Islet precursor cell (in vitro differentiated cells): ENCODE results near the gene RUSC1.
"Not testable (repeated sequence)": the region's sequence is repeated elsewhere in the genome, so short reads cannot be mapped to it uniquely, and the experiment has no call there.

Source experiments
- DNase-seq: peaks from one replicate; pipeline ENCODE4 v3.0.0-alpha.2; 2018

RUSC1 gene

DNA sequence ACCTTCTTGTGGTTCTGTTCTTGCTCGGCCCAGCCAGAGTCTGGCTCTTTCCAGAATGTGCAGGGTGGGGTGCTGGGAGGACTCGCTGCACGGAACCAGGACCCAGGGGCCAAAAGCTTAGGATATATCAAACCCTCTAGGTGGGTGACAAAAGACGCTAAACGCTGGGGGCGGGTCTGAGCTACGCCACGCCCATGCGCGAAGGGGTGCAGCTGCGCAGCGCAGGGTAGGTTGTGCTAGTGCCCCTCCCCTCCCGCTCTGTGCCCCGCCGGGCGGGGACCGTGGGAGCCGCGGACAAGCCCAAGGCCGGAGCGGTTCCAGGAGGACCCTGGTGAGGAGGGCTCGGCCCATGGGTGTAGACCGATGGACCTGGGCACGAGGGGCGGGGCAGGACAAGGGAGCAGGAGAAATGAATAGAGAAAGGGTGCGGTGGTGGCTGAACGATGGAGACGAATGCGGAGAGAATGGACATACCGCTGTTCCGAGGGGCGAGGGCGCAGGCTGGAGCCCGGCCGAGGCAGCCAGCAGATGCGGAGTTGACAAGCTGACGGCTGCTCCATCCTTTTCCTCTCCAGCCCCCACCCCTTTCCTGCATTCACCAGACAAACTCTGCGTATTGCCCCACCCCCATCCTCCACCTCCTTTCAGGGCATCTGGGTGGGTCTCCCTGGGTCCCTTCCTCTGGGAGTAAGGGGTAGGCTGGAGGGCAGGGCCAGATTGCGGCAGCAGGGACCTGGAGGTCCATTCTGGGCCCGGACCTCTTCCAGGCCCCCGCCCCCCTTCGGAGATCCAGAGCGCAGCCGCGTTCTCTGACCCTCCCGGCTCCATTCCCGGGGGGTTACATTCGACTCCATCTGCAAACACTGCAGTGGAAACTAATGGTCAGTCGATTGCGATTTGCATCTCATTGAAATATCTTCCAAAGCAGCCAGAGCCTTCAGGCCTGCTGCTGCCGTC, at the start of gene RUSC1:
RUSC1 (plus strand) TSS at position 234 of the 957 bp plus-strand sequence. CDS start 880 bp downstream, outside the sequence.
- peak; percentile 77 for DNase-seq

GRCh38 chr1:155272466-155273342, 48.0 kb upstream of the RUSC1 start:
- no peak for DNase-seq

DNA sequence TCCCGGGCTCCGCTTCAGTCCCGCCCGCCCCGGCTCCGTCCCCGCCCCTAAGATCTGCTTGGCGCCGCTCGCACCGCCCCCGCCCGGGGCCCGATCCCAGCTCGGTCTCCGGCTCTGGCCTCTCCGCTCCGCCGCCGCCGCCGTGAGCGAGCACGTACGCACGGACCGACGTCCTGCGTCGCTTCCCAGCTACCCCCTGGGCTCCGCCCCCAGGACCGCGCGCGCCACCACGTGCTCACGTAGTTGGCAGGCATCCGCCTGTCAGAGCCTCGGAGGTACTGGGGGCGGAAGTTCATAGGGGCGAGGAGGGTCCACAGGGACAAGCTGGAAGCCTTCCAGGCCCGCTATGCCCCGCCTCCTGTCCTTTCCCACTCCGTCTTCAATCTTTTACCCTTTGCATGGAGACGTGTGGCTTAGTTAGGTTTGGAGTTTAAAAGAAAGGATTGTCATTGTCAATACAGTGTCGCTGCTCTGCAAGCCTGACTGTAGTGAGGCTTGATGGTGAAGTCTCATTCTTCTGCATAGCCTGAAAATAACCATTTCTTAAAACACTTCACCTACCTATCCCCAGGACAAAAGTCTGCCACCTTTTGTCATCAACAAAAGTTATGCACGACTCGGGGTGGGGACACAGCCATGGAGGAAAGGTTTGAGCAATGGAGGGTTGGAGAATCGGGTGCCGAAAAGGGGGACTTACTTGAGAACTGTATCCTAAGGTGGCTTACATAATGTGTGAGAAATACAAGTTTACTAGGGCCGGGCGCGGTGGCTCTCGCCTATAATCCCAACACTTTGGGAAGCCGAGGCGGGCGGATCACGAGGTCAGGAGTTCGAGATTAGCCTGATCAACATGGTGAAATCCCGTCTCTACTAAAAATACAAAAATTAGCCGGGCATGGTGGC, 47.1 kb upstream of the RUSC1 start, which contains the start of gene CLK2:
CLK2 (minus strand) TSS at position 162 of the 903 bp plus-strand sequence. CDS start 2,527 bp downstream, outside the sequence.
- peak; percentile 99 for DNase-seq

GRCh38 chr1:155277070-155277901, 43.4 kb upstream of the RUSC1 start, which contains the start of gene HCN3:
TSS of gene HCN3 (plus strand) at chr1:155277463. CDS start at chr1:155277591, 128 bp downstream.
- peak; percentile 98 for DNase-seq

DNA sequence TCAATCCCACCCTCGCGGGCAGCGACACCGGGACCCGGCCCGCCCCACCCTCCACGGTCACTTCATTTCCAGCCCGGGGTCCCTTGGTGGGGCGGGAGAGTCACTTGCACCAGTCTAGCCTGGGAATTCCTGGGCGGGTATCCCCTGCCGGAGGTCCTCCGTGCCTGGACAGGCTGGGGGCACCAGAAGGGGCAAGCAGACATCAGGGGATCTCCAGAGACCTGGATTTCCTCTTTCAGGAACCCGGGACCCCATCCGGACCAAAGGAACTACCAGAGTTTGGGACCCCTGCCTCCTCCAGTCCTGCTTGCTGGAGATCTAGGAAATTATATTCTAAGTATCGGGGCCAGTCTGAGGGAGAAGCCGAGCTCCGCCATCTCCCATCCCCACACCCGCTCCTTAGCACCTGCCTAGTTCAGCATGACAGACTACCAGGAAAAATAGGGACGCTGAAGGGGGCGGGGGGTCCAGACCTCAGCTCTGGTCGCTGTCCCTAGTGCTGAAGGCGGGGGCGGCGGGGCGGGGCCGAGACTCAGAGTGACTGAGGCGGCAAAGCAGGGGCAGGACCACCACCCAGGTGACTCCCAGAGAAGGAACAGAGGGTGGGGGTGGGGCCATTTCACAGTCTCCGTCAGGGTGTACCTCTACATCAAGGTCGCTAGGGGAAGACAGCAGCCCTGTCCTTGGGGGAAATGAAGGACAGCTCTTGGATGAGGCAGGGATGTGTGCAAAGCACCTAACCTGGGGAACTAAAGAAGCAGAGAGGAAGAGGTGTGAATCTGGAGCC, 42.6 kb upstream of the RUSC1 start:
- DNase-seq: peak; percentile 96

- no peak for DNase-seq
Measured at GRCh38 chr1:155278689-155279160, 42.0 kb upstream of the RUSC1 start.

DNA sequence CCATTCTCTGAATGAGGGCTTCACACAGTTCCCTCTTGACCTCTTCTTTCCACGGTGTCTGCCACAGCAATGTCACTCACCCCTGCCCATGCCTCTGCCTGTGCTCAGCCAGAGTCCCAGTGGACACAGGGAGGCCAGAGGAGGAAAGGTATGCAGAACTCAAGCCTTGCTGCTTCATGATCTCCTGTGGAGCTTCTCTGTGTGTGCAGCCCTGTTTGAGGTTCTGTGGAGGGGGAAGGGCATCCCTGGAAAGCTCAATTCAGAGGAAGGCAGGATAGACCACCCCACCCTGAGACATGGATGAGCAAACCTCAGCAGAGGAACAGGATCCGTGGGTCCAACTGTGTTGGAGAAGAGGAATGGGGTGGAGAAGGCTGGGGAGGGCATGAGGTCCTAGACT, 41.4 kb upstream of the RUSC1 start:
- no peak for DNase-seq

DNA sequence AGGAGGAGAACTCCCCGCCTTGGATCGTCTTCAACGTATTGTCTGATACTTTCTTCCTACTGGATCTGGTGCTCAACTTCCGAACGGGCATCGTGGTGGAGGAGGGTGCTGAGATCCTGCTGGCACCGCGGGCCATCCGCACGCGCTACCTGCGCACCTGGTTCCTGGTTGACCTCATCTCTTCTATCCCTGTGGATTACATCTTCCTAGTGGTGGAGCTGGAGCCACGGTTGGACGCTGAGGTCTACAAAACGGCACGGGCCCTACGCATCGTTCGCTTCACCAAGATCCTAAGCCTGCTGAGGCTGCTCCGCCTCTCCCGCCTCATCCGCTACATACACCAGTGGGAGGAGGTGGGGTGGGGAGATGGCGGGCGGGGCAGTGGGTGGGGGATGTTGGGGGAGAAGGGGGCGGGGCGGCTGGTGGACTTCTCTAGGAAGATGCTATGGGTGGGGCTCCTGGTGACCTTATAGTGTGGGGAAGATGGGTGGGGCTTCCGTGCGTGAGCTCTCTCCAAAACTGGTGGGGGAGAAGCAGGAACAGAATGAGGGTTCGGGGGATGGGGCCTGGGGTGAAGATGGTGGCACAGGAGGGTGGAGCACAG, 38.1 kb upstream of the RUSC1 start:
- DNase-seq: no peak

DNA sequence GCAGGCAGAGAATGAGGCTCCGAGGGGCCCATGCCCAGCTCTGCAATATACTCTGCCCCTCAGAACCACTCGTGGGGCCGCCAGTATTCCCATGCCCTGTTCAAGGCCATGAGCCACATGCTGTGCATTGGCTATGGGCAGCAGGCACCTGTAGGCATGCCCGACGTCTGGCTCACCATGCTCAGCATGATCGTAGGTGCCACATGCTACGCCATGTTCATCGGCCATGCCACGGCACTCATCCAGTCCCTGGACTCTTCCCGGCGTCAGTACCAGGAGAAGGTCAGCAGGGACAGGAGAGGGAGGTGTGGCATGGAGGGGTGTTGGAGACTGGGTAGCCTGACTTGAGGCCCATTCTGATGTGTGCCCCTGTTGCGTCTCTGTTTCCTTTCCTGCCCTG, 36.2 kb upstream of the RUSC1 start:
- DNase-seq: no peak

DNA sequence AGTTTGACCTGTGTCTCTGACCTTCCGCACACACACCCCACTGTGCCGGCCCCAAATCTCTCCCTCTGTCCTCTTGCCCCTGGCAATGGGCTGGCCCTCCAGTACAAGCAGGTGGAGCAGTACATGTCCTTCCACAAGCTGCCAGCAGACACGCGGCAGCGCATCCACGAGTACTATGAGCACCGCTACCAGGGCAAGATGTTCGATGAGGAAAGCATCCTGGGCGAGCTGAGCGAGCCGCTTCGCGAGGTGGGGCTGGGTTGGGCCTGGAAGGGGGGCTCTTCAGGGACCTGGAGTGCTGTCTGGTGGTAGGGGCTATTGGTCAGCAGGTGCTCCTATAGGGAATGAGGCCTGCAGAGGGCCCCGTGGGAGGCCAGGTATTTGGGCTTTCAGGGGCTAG, 35.6 kb upstream of the RUSC1 start:
- DNase-seq: no peak

DNA sequence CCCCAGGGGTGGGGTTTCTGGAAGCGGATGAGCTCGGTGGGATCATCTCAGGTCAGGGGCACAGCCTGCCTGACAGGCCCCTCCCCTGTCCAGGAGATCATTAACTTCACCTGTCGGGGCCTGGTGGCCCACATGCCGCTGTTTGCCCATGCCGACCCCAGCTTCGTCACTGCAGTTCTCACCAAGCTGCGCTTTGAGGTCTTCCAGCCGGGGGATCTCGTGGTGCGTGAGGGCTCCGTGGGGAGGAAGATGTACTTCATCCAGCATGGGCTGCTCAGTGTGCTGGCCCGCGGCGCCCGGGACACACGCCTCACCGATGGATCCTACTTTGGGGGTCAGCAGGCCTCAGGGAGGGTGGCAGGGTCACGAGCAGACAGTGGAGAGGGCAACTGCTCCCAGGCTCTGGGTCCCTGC, 35.1 kb upstream of the RUSC1 start:
- DNase-seq: no peak

- DNase-seq: no peak
Measured at GRCh38 chr1:155286544-155286943, 34.1 kb upstream of the RUSC1 start.

DNA sequence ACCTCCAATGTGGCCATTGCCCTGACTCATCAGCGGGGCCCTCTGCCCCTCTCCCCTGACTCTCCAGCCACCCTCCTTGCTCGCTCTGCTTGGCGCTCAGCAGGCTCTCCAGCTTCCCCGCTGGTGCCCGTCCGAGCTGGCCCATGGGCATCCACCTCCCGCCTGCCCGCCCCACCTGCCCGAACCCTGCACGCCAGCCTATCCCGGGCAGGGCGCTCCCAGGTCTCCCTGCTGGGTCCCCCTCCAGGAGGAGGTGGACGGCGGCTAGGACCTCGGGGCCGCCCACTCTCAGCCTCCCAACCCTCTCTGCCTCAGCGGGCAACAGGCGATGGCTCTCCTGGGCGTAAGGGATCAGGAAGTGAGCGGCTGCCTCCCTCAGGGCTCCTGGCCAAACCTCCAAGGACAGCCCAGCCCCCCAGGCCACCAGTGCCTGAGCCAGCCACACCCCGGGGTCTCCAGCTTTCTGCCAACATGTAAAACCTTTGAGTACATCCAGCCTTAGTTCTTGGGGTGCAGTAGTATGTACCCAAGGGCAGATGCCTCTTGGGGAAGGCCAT, 32.6 kb upstream of the RUSC1 start:
- no peak for DNase-seq

DNA sequence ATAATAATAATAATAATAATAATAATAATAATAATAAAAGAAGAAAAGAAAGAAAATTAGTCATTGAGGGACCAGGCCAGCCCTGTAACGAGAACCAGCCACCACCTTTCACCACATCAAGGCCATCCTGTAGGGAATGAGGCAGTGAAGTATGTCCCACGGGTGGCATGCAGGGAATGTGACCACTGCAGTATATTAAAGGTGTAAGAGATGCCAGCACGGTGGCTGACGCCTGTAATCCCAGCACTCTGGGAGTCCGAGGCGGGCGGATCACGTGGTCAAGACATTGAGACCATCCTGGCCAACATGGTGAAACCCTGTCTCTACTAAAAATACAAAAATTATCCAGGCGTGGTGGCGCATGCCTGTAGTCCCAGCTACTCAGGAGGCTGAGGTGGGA, 29.7 kb upstream of the RUSC1 start:
- not testable (repeated sequence) for DNase-seq

DNA sequence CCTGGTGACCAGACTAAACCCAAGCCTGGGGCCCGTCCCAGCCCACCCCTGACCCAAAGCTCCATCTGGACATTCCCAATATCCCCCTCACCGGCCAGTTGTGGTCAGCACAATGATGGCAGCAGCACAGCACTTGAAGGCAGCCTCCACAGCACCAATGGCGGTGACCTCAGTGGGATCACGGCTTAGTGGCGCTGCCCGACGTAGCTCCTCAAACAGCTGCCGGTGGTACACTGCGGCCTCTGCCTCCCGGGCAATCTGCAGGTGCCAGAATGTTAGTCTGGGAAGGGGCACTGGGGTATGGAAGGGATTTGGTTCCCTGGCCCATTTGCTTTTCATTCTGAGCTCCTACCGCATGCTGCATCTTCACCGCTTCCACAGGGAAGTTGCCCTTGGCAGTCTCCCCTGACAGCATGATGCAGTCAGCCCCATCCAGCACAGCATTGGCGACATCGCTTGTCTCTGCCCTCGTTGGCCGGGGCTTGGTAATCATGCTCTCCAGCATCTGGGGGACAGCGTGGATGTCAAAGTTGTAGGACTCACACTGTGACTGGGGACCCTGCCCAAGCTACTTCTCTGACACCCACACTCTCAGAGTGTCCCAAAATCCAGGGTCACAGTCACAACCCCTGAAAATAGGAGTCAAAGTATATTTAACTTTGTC, 27.5 kb upstream of the RUSC1 start:
- DNase-seq: no peak

GRCh38 chr1:155294520-155295182, 26.0 kb upstream of the RUSC1 start:
- no peak for DNase-seq

- no peak for DNase-seq
Measured at GRCh38 chr1:155295183-155295941, 25.3 kb upstream of the RUSC1 start.

DNA sequence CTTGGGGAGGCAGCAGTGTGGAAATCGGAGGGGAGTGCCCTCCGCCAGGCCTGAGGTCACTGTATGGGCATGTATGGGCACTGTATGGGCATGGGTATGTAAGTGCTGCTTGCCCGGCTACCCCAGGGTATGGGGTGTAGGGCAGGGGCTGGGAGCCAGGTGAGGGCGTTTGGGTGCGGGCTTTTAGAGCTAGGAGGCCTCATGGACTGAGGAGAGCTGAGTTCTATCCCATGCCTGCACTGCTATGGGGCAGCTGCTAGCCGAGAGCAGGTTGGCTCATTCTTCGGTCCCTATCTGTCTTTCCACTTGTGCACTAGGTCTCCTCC, 24.8 kb upstream of the RUSC1 start:
- no peak for DNase-seq
